Dedifferentiated amniotic fluid mesenchymal stem cell (primary cell): ENCODE measurements around the gene FHL1.
A peak's percentile ranks its signal among the peaks of the same experiment; 100 is the strongest.
"Not testable (repeated sequence)": the region's sequence is repeated elsewhere in the genome, so short reads cannot be mapped to it uniquely, and the experiment has no call there.

ENCODE experiments used
- DNase-seq: peaks from one replicate; pipeline ENCODE4 v3.0.0-alpha.2; 2016; ENCODE audit errors: extremely low spot score

FHL1 gene

GRCh38 chrX:136146614-136147314, 569 bp upstream of the FHL1 start:
- no peak for DNase-seq

- no peak for DNase-seq
Observed at GRCh38 chrX:136147976-136148375, 643 bp downstream of the FHL1 start.

- DNase-seq = no peak
Observed at GRCh38 chrX:136148391-136148790, 1.1 kb downstream of the FHL1 start.

GRCh38 chrX:136154998-136155397, 7.7 kb downstream of the FHL1 start:
- DNase-seq = no peak

- DNase-seq = no peak
Observed at GRCh38 chrX:136156560-136157117, 9.3 kb downstream of the FHL1 start.

GRCh38 chrX:136157187-136157586, 9.9 kb downstream of the FHL1 start:
- no peak for DNase-seq

- DNase-seq = no peak
Observed at GRCh38 chrX:136158685-136159084, 11.4 kb downstream of the FHL1 start.

GRCh38 chrX:136159611-136160025, 12.3 kb downstream of the FHL1 start:
- DNase-seq = no peak

- no peak for DNase-seq
Observed at GRCh38 chrX:136162827-136163570, 15.7 kb downstream of the FHL1 start.

GRCh38 chrX:136163689-136164088, 16.4 kb downstream of the FHL1 start:
- DNase-seq = no peak

GRCh38 chrX:136165406-136165805, 18.1 kb downstream of the FHL1 start:
- no peak for DNase-seq

- peak; percentile 38 for DNase-seq
Observed at GRCh38 chrX:136166221-136166855, 19.0 kb downstream of the FHL1 start.

GRCh38 chrX:136167989-136168388, 20.7 kb downstream of the FHL1 start:
- DNase-seq = not testable (repeated sequence)

GRCh38 chrX:136168929-136169735, 21.8 kb downstream of the FHL1 start:
- DNase-seq = peak; percentile 92

- DNase-seq = no peak
Observed at GRCh38 chrX:136170139-136170800, 22.9 kb downstream of the FHL1 start.

GRCh38 chrX:136171420-136171819, 24.1 kb downstream of the FHL1 start:
- no peak for DNase-seq

GRCh38 chrX:136176399-136176825, 29.1 kb downstream of the FHL1 start:
- DNase-seq = peak; percentile 89

GRCh38 chrX:136179133-136179532, 31.8 kb downstream of the FHL1 start:
- no peak for DNase-seq

- DNase-seq = no peak
Observed at GRCh38 chrX:136182414-136182813, 35.1 kb downstream of the FHL1 start.

- DNase-seq = no peak
Observed at GRCh38 chrX:136183172-136183571, 35.8 kb downstream of the FHL1 start.

- DNase-seq = no peak
Observed at GRCh38 chrX:136183917-136184316, 36.6 kb downstream of the FHL1 start.
